Measurements from ENCODE around the gene HLA-DOA.
A peak's percentile ranks its signal among the peaks of the same experiment; 100 is the strongest.

Gene HLA-DOA

GRCh38 chr6:32968867-32969684 is 40.3 kb downstream of the HLA-DOA start:
- TF ChIP-seq POLR2AphosphoS5 (IDR thresholded peaks at IDR 0.05; ENCODE audit: low read depth, low read length) = no peak; the same call in 1 of the 2 replicates
- TF ChIP-seq TAF1 (IDR thresholded peaks at IDR 0.05; ENCODE audit: borderline replicate concordance, insufficient read depth, low read length) = no peak
- TF ChIP-seq SIN3A (IDR thresholded peaks at IDR 0.05; ENCODE audit: borderline replicate concordance, insufficient read depth, low read length) = peak; percentile 54; the same call in 1 of the 2 replicates
- TF ChIP-seq REST (IDR thresholded peaks at IDR 0.05; ENCODE audit: insufficient read depth in 1 of 2, low read depth in 2 of 2, low read length in 2 of 2) = no peak

GRCh38 chr6:32968093-32968866 is 41.1 kb downstream of the HLA-DOA start, which contains the start of gene BRD2:
Gene BRD2 (plus strand): TSS chr6:32968594. CDS start chr6:32972899, 4,305 bp downstream.
- no peak for TF ChIP-seq FOXP2 (optimal IDR thresholded peaks at IDR 0.05; ENCODE audit: borderline replicate concordance, extremely low read depth, extremely low read length, insufficient read depth)
- peak; percentile 59; the same call in 1 of the 2 replicates for TF ChIP-seq TAF1 (IDR thresholded peaks at IDR 0.05; ENCODE audit: borderline replicate concordance, insufficient read depth, low read length)
- TF ChIP-seq SIN3A (IDR thresholded peaks at IDR 0.05; ENCODE audit: borderline replicate concordance, insufficient read depth, low read length) = no peak
- TF ChIP-seq POLR2AphosphoS5 (IDR thresholded peaks at IDR 0.05; ENCODE audit: low read depth, low read length) = peak; percentile 77

- TF ChIP-seq REST (IDR thresholded peaks at IDR 0.05; ENCODE audit: insufficient read depth in 1 of 2, low read depth in 2 of 2, low read length in 2 of 2) = no peak
These were observed 42.0 kb downstream of the HLA-DOA start for GRCh38 chr6:32967151-32968091.

GRCh38 chr6:32964776-32965175 is 44.6 kb downstream of the HLA-DOA start:
- TF ChIP-seq POLR2AphosphoS5 (IDR thresholded peaks at IDR 0.05; ENCODE audit: low read depth, low read length) (no peak), SIN3A (IDR thresholded peaks at IDR 0.05; ENCODE audit: borderline replicate concordance, insufficient read depth, low read length) (no peak), FOXP2 (optimal IDR thresholded peaks at IDR 0.05; ENCODE audit: borderline replicate concordance, extremely low read depth, extremely low read length, insufficient read depth) (no peak), TAF1 (IDR thresholded peaks at IDR 0.05; ENCODE audit: borderline replicate concordance, insufficient read depth, low read length) (no peak), REST (IDR thresholded peaks at IDR 0.05; ENCODE audit: insufficient read depth in 1 of 2, low read depth in 2 of 2, low read length in 2 of 2) (no peak)

- no peak for TF ChIP-seq FOXP2 (optimal IDR thresholded peaks at IDR 0.05; ENCODE audit: borderline replicate concordance, extremely low read depth, extremely low read length, insufficient read depth)
- no peak for TF ChIP-seq TAF1 (IDR thresholded peaks at IDR 0.05; ENCODE audit: borderline replicate concordance, insufficient read depth, low read length)
- no peak for TF ChIP-seq POLR2AphosphoS5 (IDR thresholded peaks at IDR 0.05; ENCODE audit: low read depth, low read length)
- no peak for TF ChIP-seq SIN3A (IDR thresholded peaks at IDR 0.05; ENCODE audit: borderline replicate concordance, insufficient read depth, low read length)
- no peak for TF ChIP-seq REST (IDR thresholded peaks at IDR 0.05; ENCODE audit: insufficient read depth in 1 of 2, low read depth in 2 of 2, low read length in 2 of 2)
These were observed 45.5 kb downstream of the HLA-DOA start for GRCh38 chr6:32963866-32964265.

Data from PFSK-1 (cell line).